H9 (cell line): ENCODE data around the gene CMSS1. TPM values are rescaled to one million over a fixed set of nuclear protein-coding genes. Genes with fewer than 3 reads are reported as not detected.

Experiments
- DNase-seq: peaks from one replicate; pipeline ENCODE4 v3.0.0-alpha.2; 2017
- H2AFZ ChIP-seq: one replicate; pipeline ENCODE4 v1.6.1; 2013; ENCODE audit warnings: mild to moderate bottlenecking, low read length, control low read depth, moderate library complexity
- H2AK5ac ChIP-seq: 2 replicates; pipeline ENCODE4 v1.6.1; 2013; ENCODE audit warnings: low read length, control low read depth, mixed read lengths; ENCODE audit not compliant: insufficient read length
- H2BK120ac ChIP-seq: one replicate; pipeline ENCODE4 v1.6.1; 2013; ENCODE audit warnings: low read depth, mild to moderate bottlenecking, low read length, control low read depth, inconsistent platforms; ENCODE audit not compliant: poor library complexity, severe bottlenecking
- H2BK12ac ChIP-seq: 2 replicates; pipeline ENCODE4 v1.6.1; 2013; ENCODE audit warnings: low read length, control low read depth, mixed read lengths, low read depth; ENCODE audit not compliant: insufficient read length
- H2BK15ac ChIP-seq: 2 replicates; pipeline ENCODE4 v1.6.1; 2013; ENCODE audit warnings: low read depth, low read length, control low read depth
- H2BK20ac ChIP-seq: one replicate; pipeline ENCODE4 v1.6.1; 2013; ENCODE audit warnings: low read depth, mild to moderate bottlenecking, low read length, control low read depth, inconsistent platforms; ENCODE audit not compliant: poor library complexity, severe bottlenecking
- H2BK5ac ChIP-seq: 2 replicates; pipeline ENCODE4 v1.6.1; 2013; ENCODE audit warnings: low read length, control low read depth, mixed read lengths; ENCODE audit not compliant: insufficient read length
- H3K14ac ChIP-seq: 2 replicates; pipeline ENCODE4 v1.6.1; 2013; ENCODE audit warnings: low read length, control low read depth; ENCODE audit not compliant: insufficient read depth
- H3K18ac ChIP-seq: 2 replicates; pipeline ENCODE4 v1.6.1; 2013; ENCODE audit warnings: low read depth, mild to moderate bottlenecking, mixed read lengths, low read length, control low read depth; ENCODE audit not compliant: insufficient read length
- H3K23ac ChIP-seq: 2 replicates; pipeline ENCODE4 v1.6.1; 2013; ENCODE audit warnings: low read length, control low read depth, mixed read lengths, low read depth; ENCODE audit not compliant: insufficient read length
- H3K23me2 ChIP-seq: 2 replicates; pipeline ENCODE4 v1.6.1; 2013; ENCODE audit warnings: low read depth, mild to moderate bottlenecking, mixed read lengths, low read length, control low read depth; ENCODE audit not compliant: insufficient read length, poor library complexity, severe bottlenecking
- H3K27ac ChIP-seq: 2 replicates; pipeline ENCODE4 v1.5.1; 2013; ENCODE audit warnings: low read length, control low read depth, mixed read lengths, low read depth; ENCODE audit not compliant: insufficient read length
- H3K27me3 ChIP-seq: 2 replicates; pipeline ENCODE4 v1.6.1; 2013; ENCODE audit warnings: low read length, control low read depth, inconsistent platforms; ENCODE audit not compliant: insufficient read depth
- H3K4ac ChIP-seq: 2 replicates; pipeline ENCODE4 v1.6.1; 2013; ENCODE audit warnings: low read depth, mild to moderate bottlenecking, control low read depth, inconsistent platforms, low read length, moderate library complexity
- H3K4me1 ChIP-seq: 2 replicates; pipeline ENCODE4 v1.6.1; 2013; ENCODE audit warnings: low read length, control low read depth, inconsistent platforms; ENCODE audit not compliant: insufficient read depth
- H3K4me2 ChIP-seq: 2 replicates; pipeline ENCODE4 v1.6.1; 2013; ENCODE audit warnings: low read length, control low read depth, mixed read lengths; ENCODE audit not compliant: insufficient read length, insufficient read depth
- H3K56ac ChIP-seq: 2 replicates; pipeline ENCODE4 v1.6.1; 2013; ENCODE audit warnings: low read depth, mild to moderate bottlenecking, mixed read lengths, low read length, control low read depth; ENCODE audit not compliant: insufficient read length
- H3K79me1 ChIP-seq: 2 replicates; pipeline ENCODE4 v1.6.1; 2013; ENCODE audit warnings: low read depth, mild to moderate bottlenecking, moderate library complexity, low read length, control low read depth, inconsistent platforms; ENCODE audit not compliant: insufficient read depth, poor library complexity, severe bottlenecking
- H3K79me2 ChIP-seq: 2 replicates; pipeline ENCODE4 v1.6.1; 2013; ENCODE audit warnings: low read length, control low read depth, inconsistent platforms; ENCODE audit not compliant: insufficient read depth
- H3K9ac ChIP-seq: 2 replicates; pipeline ENCODE4 v1.6.1; 2013; ENCODE audit warnings: low read length, control low read depth, mixed read lengths; ENCODE audit not compliant: insufficient read length; ENCODE audit errors: extremely low read depth
- H3K9me3 ChIP-seq: one replicate; pipeline ENCODE4 v1.6.1; 2013; ENCODE audit warnings: low read depth, low read length, inconsistent platforms; ENCODE audit not compliant: control insufficient read depth
- H3T11ph ChIP-seq: one replicate; pipeline ENCODE4 v1.6.1; 2013; ENCODE audit warnings: mild to moderate bottlenecking, low read length, control low read depth, inconsistent platforms
- H4K20me1 ChIP-seq: one replicate; pipeline ENCODE4 v1.6.1; 2013; ENCODE audit not compliant: control insufficient read depth, insufficient read length, insufficient read depth
- H4K5ac ChIP-seq: 2 replicates; pipeline ENCODE4 v1.6.1; 2013; ENCODE audit warnings: low read depth, mild to moderate bottlenecking, mixed read lengths, low read length, control low read depth; ENCODE audit not compliant: insufficient read length
- H4K8ac ChIP-seq: replicated peaks from 2 replicates; pipeline ENCODE4 v1.6.1; 2013; ENCODE audit warnings: low read length, control low read depth, mixed read lengths, low read depth; ENCODE audit not compliant: insufficient read length
- H4K91ac ChIP-seq: 2 replicates; pipeline ENCODE4 v1.6.1; 2013; ENCODE audit warnings: low read depth, mild to moderate bottlenecking, moderate library complexity, mixed read lengths, low read length, control low read depth; ENCODE audit not compliant: insufficient read length
- H3K27ac Mint-ChIP-seq, 3 experiments: 2 replicates in 2 of 3; 3 replicates in 1 of 3; pipeline ENCODE4 v1.8.0; 2020 to 2021; ENCODE audit warnings: mixed read lengths in 3 of 3, mild to moderate bottlenecking in 1 of 3, moderate library complexity in 1 of 3
- H3K27me3 Mint-ChIP-seq: 2 replicates; pipeline ENCODE4 v1.8.0; 2021; ENCODE audit warnings: low read depth, mild to moderate bottlenecking, moderate library complexity, mixed read lengths
- H3K36me3 Mint-ChIP-seq, 3 experiments: 2 replicates in 2 of 3; 3 replicates in 1 of 3; pipeline ENCODE4 v1.8.0; 2020 to 2021; ENCODE audit warnings: low read depth in 3 of 3, mixed read lengths in 3 of 3; ENCODE audit not compliant: insufficient read depth in 1 of 3
- H3K4me1 Mint-ChIP-seq, 2 experiments: 2 replicates each; pipeline ENCODE4 v1.8.0; 2020; ENCODE audit warnings: mixed read lengths in 2 of 2
- H3K4me3 Mint-ChIP-seq, 2 experiments: 2 replicates in 1 of 2; 3 replicates in 1 of 2; pipeline ENCODE4 v1.8.0; 2020 to 2021; ENCODE audit warnings: mild to moderate bottlenecking in 2 of 2, mixed read lengths in 2 of 2, moderate library complexity in 1 of 2
- H3K9me3 Mint-ChIP-seq, 2 experiments: 2 replicates in 1 of 2; 3 replicates in 1 of 2; pipeline ENCODE4 v1.8.0; 2020; ENCODE audit warnings: mild to moderate bottlenecking in 2 of 2, mixed read lengths in 2 of 2, moderate library complexity in 1 of 2
- WGBS: extraction: QIAGEN DNeasy Blood & Tissue Kit; methylation state at CpG from one replicate; pipeline ENCODE4 v1.1.7; 2013; ENCODE audit warnings: missing lambda C conversion rate, low lambda C conversion rate, mixed read lengths; ENCODE audit not compliant: insufficient read length; ENCODE audit errors: extremely low coverage; 5-methylcytosine and 5-hydroxymethylcytosine counted together
- total RNA-seq: library from RNA; stranded (reverse); gene quantifications from 2 replicates; pipeline ENCODE4 v1.2.1, GENCODE V29; 2021
- TF ChIP-seq, protein P1 (sequence below): fragments of 200-600 bp; sonication (generic); conservative IDR thresholded peaks from 3 replicates; pipeline ENCODE4 v1.8.0; 2021; ENCODE audit warnings: antibody characterized with exemption, mild to moderate bottlenecking

Gene CMSS1
- total RNA-seq, 1 experiment from 2014 or later = 61.8 TPM

DNA sequence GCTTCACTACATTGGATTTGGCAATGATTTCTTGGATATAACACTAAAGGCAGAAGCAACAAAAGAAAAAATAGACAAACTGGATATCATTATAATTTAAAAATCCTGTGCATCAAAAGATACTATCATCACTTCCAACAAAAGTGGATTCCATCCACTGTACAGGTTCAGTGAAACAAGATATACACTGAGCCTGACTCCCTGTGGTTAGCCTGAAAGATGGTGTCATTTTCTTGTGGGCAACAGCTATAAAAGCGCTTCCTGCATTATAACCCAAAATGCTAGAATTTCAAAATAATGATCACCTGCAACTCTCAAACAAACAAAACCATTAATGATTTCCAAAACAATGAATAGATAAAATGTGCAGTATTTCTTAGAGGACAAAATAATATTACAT is 403.5 kb downstream of the CMSS1 start:
- no peak overlapping the region for H2AFZ ChIP-seq
- Mint-ChIP-seq H3K4me1 (0 out of 4 replicates have a peak, but pooled peaks cover 0 to 3% of the 10 kb centered on the region in 2 experiments), H3K27ac (no peak overlapping the region), H3K27me3 (no peaks in the 10 kb centered on the region; the same call in none of the 2 replicates), H3K9me3 (peaks cover 17 to 21% of the 10 kb centered on the region in 2 experiments), H3K36me3 (peaks cover 4 to 20% (median 10%) of the 10 kb centered on the region in 3 experiments; a peak in 6 of 7 replicates), H3K4me3 (no peak overlapping the region)
- no peak overlapping the region for H4K91ac ChIP-seq
- no peaks in the 10 kb centered on the region for H3K27me3 ChIP-seq
- H3K9me3 ChIP-seq = no peaks in the 10 kb centered on the region
- H3K79me1 ChIP-seq = no peaks in the 10 kb centered on the region
- no peak overlapping the region for H3K56ac ChIP-seq
- no peak overlapping the region for H2BK15ac ChIP-seq
- no peak overlapping the region for H2BK20ac ChIP-seq
- no peak overlapping the region for H2BK5ac ChIP-seq
- WGBS = no CpG with 5 or more reads among the region's 1 CpG
- no peaks in the 10 kb centered on the region for H4K20me1 ChIP-seq
- no peak overlapping the region for H3T11ph ChIP-seq
- H3K23me2 ChIP-seq = no peaks in the 10 kb centered on the region
- no peaks in the 10 kb centered on the region for H3K4me1 ChIP-seq
- no peak overlapping the region for H3K4me2 ChIP-seq
- no peak overlapping the region for H4K8ac ChIP-seq
- TF ChIP-seq, protein P1, sequence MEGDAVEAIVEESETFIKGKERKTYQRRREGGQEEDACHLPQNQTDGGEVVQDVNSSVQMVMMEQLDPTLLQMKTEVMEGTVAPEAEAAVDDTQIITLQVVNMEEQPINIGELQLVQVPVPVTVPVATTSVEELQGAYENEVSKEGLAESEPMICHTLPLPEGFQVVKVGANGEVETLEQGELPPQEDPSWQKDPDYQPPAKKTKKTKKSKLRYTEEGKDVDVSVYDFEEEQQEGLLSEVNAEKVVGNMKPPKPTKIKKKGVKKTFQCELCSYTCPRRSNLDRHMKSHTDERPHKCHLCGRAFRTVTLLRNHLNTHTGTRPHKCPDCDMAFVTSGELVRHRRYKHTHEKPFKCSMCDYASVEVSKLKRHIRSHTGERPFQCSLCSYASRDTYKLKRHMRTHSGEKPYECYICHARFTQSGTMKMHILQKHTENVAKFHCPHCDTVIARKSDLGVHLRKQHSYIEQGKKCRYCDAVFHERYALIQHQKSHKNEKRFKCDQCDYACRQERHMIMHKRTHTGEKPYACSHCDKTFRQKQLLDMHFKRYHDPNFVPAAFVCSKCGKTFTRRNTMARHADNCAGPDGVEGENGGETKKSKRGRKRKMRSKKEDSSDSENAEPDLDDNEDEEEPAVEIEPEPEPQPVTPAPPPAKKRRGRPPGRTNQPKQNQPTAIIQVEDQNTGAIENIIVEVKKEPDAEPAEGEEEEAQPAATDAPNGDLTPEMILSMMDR = no peak
- H3K14ac ChIP-seq = no peak overlapping the region
- H3K23ac ChIP-seq = no peak overlapping the region
- H4K5ac ChIP-seq = no peak overlapping the region
- no peak overlapping the region for H2BK120ac ChIP-seq
- H2AK5ac ChIP-seq = no peak overlapping the region
- no peak overlapping the region for H3K4ac ChIP-seq
- H2BK12ac ChIP-seq = no peak overlapping the region
- H3K18ac ChIP-seq = no peak overlapping the region
- no peak for DNase-seq
- no peak overlapping the region for H3K9ac ChIP-seq
- H3K27ac ChIP-seq = no peak overlapping the region
- H3K79me2 ChIP-seq = no peaks in the 10 kb centered on the region
